Endothelial cell of umbilical vein (primary cell): Measurements from ENCODE around the gene MTMR3. TPM values are rescaled to one million over a fixed set of nuclear protein-coding genes. Genes with fewer than 3 reads are reported as not detected.

Experiments
- BruUV-seq: library from RNA; stranded (reverse); fragments of 400-500 nt; replicated peaks from 2 replicates; lab custom pipeline; 2021; lab: Mats Ljungman, UMichigan
- CTCF ChIA-PET: fragments of 300-600, 350-600 bp; sonication (Branson Sonifier 250); formaldehyde crosslinking; loops from one replicate; lab custom pipeline; 2021; ENCODE audit warnings: antibody characterized with exemption, inconsistent platforms; lab: Charles Lee
- POLR2A ChIA-PET: fragments of 300-600, 350-600 bp; sonication (Branson Sonifier 250); formaldehyde crosslinking; loops from one replicate; lab custom pipeline; 2021; ENCODE audit warnings: antibody characterized with exemption, inconsistent platforms; lab: Charles Lee
- DNase-seq: peaks from one replicate; pipeline ENCODE4 v3.0.0-alpha.2; 2011; ENCODE audit warnings: low read depth, low spot score
- FAIRE-seq: peaks from 2 replicates; lab custom pipeline; 2011; peaks lifted over from hg19 to GRCh38; lab: Jason Lieb, UNC
- H2AFZ ChIP-seq: 2 replicates; pipeline ENCODE4 v1.6.0; 2012; ENCODE audit warnings: low read depth, low read length, control low read depth, inconsistent platforms
- H3K27ac ChIP-seq: 2 replicates; pipeline ENCODE4 v1.5.1; 2011; ENCODE audit warnings: low read depth, mild to moderate bottlenecking, control low read depth, low read length, moderate library complexity; ENCODE audit not compliant: insufficient read depth
- H3K27me3 ChIP-seq, 2 experiments: 2 replicates each; pipeline versions ENCODE4 v1.6.0 to v1.6.1; 2011; ENCODE audit warnings: low read length in 2 of 2, mixed read lengths in 1 of 2; ENCODE audit not compliant: control insufficient read depth in 2 of 2, insufficient read depth in 2 of 2
- H3K36me3 ChIP-seq, 2 experiments: 2 replicates in 1 of 2; 3 replicates in 1 of 2; pipeline ENCODE4 v1.5.1; 2011; ENCODE audit warnings: low read length in 2 of 2, mild to moderate bottlenecking in 1 of 2, moderate library complexity in 1 of 2; ENCODE audit not compliant: control insufficient read depth in 2 of 2, insufficient read depth in 2 of 2; ENCODE audit errors: extremely low read depth in 1 of 2
- H3K4me1 ChIP-seq: 3 replicates; pipeline ENCODE4 v1.5.1; 2011; ENCODE audit warnings: mild to moderate bottlenecking, low read length; ENCODE audit not compliant: control insufficient read depth, insufficient read depth; ENCODE audit errors: extremely low read depth
- H3K4me2 ChIP-seq: 2 replicates; pipeline ENCODE4 v1.6.1; 2011; ENCODE audit warnings: low read length, control low read depth, mixed read lengths; ENCODE audit not compliant: insufficient read depth
- H3K4me3 ChIP-seq, 3 experiments: fragments of 200-600 bp in 1 of 3; sonication (generic), shearing (Covaris generic) in 1 of 3; replicated peaks in 1 of 3; 2 replicates each; pipeline ENCODE4 v1.5.1; 2011 to 2016; ENCODE audit warnings: control low read depth in 3 of 3, low read length in 3 of 3, mild to moderate bottlenecking in 2 of 3, inconsistent platforms in 1 of 3, low read depth in 1 of 3, moderate library complexity in 1 of 3; ENCODE audit not compliant: insufficient read depth in 1 of 3
- H3K79me2 ChIP-seq: 2 replicates; pipeline ENCODE4 v1.6.0; 2012; ENCODE audit warnings: low read length, inconsistent platforms; ENCODE audit not compliant: control insufficient read depth, insufficient read depth
- H3K9ac ChIP-seq: replicated peaks from 2 replicates; pipeline ENCODE3; 2011; ENCODE audit warnings: low read length, control low read depth; ENCODE audit not compliant: insufficient read depth; ENCODE audit errors: extremely low read depth
- H3K9me1 ChIP-seq: replicated peaks from 3 replicates; pipeline ENCODE4 v1.6.0; 2011; ENCODE audit warnings: mild to moderate bottlenecking, low read length; ENCODE audit not compliant: control insufficient read depth, insufficient read depth; ENCODE audit errors: extremely low read depth
- H3K9me3 ChIP-seq: replicated peaks from 2 replicates; pipeline ENCODE4 v1.5.1; 2012; ENCODE audit warnings: low read length, inconsistent platforms; ENCODE audit not compliant: control insufficient read depth, insufficient read depth
- H4K20me1 ChIP-seq: replicated peaks from 2 replicates; pipeline ENCODE3; 2011; ENCODE audit warnings: mild to moderate bottlenecking, low read length; ENCODE audit not compliant: control insufficient read depth, insufficient read depth; ENCODE audit errors: extremely low read depth
- EZH2 ChIP-seq: IDR thresholded peaks from 2 replicates; pipeline ENCODE4 v1.6.1; 2012; ENCODE audit warnings: borderline replicate concordance, low read depth, mild to moderate bottlenecking, moderate library complexity, low read length, inconsistent platforms; ENCODE audit not compliant: severe bottlenecking
- FOS ChIP-seq: IDR thresholded peaks from 2 replicates; pipeline ENCODE4 v1.6.1; 2011; ENCODE audit warnings: mild to moderate bottlenecking, low read length, moderate library complexity, borderline replicate concordance; ENCODE audit not compliant: insufficient read depth
- GATA2 ChIP-seq: IDR thresholded peaks from 2 replicates; pipeline ENCODE4 v1.7.0; 2011; ENCODE audit warnings: low read depth, mild to moderate bottlenecking, moderate library complexity, mixed read lengths, low read length; ENCODE audit not compliant: insufficient read length, insufficient read depth
- JUN ChIP-seq: IDR thresholded peaks from 2 replicates; pipeline ENCODE4 v1.6.1; 2011; ENCODE audit warnings: borderline replicate concordance, low read depth; ENCODE audit not compliant: insufficient read length, insufficient read depth
- MAX ChIP-seq: IDR thresholded peaks from 2 replicates; pipeline ENCODE4 v1.6.1; 2011; ENCODE audit not compliant: insufficient read depth, insufficient read length
- MYC ChIP-seq: IDR thresholded peaks from one replicate; pipeline ENCODE4 v1.6.1; 2011; ENCODE audit warnings: mild to moderate bottlenecking, low read depth, low read length
- POLR2A ChIP-seq: IDR thresholded peaks from 2 replicates; pipeline ENCODE4 v1.6.1; 2012; ENCODE audit warnings: low read depth, mild to moderate bottlenecking, control low read depth, low read length
- POLR2AphosphoS5 ChIP-seq: IDR thresholded peaks from 2 replicates; pipeline ENCODE4 v1.6.1; 2012; ENCODE audit warnings: low read depth, mild to moderate bottlenecking, control low read depth, low read length, moderate library complexity; ENCODE audit not compliant: insufficient read depth
- dilution Hi-C: fragments of 300-500 bp; cut with MboI; formaldehyde crosslinking; loops from one replicate; pipeline ENCODE4 v1.15.0; 2019; ENCODE audit warnings: low sequenced_read_pairs; ENCODE audit not compliant: extremely low pct_ligation_motif_present
- intact Hi-C: fragments of 100-400 bp; cut with micrococcal nuclease; formaldehyde crosslinking; loops from one replicate; pipeline ENCODE4 v1.10.0; 2022
- polyA plus RNA-seq, 4 experiments: library from polyadenylated mRNA; depleted of rRNA in 3 of 4; stranded (reverse) in 3 of 4; unstranded in 1 of 4; fragments of >200 nt; gene quantifications; 2 replicates each; pipeline versions ENCODE4 v1.2.1 to v1.2.3, GENCODE V29; 2011 to 2012; ENCODE audit warnings: missing spikeins in 1 of 4
- total RNA-seq: library from RNA; stranded (reverse); gene quantifications from 2 replicates; pipeline ENCODE4 v1.2.3, GENCODE V29; 2021
- TF ChIP-seq, protein P1 (sequence below), 2 donors: IDR thresholded peaks; 1 replicate in 1 of 2; 2 replicates in 1 of 2; pipeline ENCODE4 v1.5.1; 2011; ENCODE audit warnings: low read length in 2 of 2, mild to moderate bottlenecking in 2 of 2, moderate library complexity in 2 of 2, control low read depth in 1 of 2, inconsistent platforms in 1 of 2, low read depth in 1 of 2; ENCODE audit not compliant: insufficient read depth in 1 of 2; ENCODE audit errors: extremely low read depth in 1 of 2

MTMR3 gene
- total and polyA plus RNA-seq, 2 donors (not counting 3 experiments of a cell fraction or from before 2014, with no cell fraction given): 30.1 to 36.5 TPM

DNA sequence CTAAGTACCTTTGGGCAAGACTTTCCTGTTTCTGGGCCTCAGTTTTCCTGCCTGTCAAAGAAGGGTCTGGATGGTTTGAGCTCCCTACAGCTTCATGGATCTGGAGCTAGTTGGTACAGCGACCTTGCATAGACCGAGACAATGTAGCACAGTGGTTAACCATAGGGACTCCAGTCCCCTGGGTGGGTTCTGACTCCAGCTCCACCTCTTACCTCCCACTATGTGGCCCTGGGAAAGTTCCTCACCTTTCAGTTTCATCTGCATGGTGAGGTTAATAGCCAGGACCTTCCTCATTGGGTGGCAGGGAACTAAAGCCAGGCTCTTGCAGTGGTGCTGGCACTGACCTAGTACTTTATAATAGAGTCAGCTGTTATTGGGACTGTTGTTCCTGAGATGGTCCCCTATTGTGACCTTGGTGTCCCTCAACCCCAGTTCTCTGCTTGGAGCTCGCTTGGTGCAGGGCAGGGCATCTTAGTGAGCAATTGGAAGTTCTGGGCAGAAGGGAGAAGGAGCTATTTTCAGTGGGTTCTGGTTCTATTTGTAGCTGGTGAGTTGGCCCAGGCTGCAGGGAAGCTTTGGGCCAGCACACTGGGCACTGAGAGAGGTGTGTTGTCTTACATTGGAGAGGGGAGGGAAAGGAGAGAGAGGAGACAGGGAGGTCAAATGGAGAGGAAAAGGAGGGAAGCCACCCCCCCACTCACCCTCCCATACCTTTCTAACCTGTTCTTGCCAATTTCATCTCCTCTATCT is 10.7 kb upstream of the MTMR3 start:
- TF ChIP-seq POLR2A (no peak), GATA2 (no peak), POLR2AphosphoS5 (no peak), MAX (no peak), EZH2 (no peak), MYC (no peak), FOS (no peak), JUN (no peak)
- TF ChIP-seq, protein P1, sequence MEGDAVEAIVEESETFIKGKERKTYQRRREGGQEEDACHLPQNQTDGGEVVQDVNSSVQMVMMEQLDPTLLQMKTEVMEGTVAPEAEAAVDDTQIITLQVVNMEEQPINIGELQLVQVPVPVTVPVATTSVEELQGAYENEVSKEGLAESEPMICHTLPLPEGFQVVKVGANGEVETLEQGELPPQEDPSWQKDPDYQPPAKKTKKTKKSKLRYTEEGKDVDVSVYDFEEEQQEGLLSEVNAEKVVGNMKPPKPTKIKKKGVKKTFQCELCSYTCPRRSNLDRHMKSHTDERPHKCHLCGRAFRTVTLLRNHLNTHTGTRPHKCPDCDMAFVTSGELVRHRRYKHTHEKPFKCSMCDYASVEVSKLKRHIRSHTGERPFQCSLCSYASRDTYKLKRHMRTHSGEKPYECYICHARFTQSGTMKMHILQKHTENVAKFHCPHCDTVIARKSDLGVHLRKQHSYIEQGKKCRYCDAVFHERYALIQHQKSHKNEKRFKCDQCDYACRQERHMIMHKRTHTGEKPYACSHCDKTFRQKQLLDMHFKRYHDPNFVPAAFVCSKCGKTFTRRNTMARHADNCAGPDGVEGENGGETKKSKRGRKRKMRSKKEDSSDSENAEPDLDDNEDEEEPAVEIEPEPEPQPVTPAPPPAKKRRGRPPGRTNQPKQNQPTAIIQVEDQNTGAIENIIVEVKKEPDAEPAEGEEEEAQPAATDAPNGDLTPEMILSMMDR (IDR thresholded peaks at IDR 0.05; ENCODE audit: extremely low read depth in 1 of 2, insufficient read depth in 1 of 2, low read depth in 1 of 2, low read length in 2 of 2): no peak
- Histone ChIP-seq H3K27me3 (peaks cover 12 to 24% of the 10 kb centered on the region in 2 experiments), H2AFZ (no peak overlapping the region), H3K36me3 (no peaks in the 10 kb centered on the region), H3K4me1 (no peaks in the 10 kb centered on the region), H3K4me2 (no peak overlapping the region), H3K4me3 (no peak overlapping the region), H3K9me1 (no peaks in the 10 kb centered on the region), H4K20me1 (no peaks in the 10 kb centered on the region), H3K27ac (no peak overlapping the region), H3K79me2 (no peaks in the 10 kb centered on the region), H3K9ac (no peak overlapping the region), H3K9me3 (no peaks in the 10 kb centered on the region)
- BruUV-seq: no TSS peak
- dilution Hi-C loops: no loop called here
- CTCF ChIA-PET: interaction anchor here (0.8 to 1.6 kb wide), 2 partner anchors 16 to 133 kb away, joined by 3 to 4 read pairs; no protein-coding TSS in a partner anchor
- no peak for DNase-seq
- POLR2A ChIA-PET: no interaction called here
- FAIRE-seq: no peak
- intact Hi-C loops: no loop called here
